Frontal cortex (tissue), 4 donors: ENCODE results near the gene SMIM23. TPM values are rescaled to one million over a fixed set of nuclear protein-coding genes. Genes with fewer than 3 reads are reported as not detected.
"Not testable (repeated sequence)": the region's sequence is repeated elsewhere in the genome, so short reads cannot be mapped to it uniquely, and the experiment has no call there.

ENCODE experiments used
- DNase-seq, 2 donors: peaks; one replicate each; pipeline ENCODE4 v3.0.0; 2012; ENCODE audit warnings: low spot score in 2 of 2
- FAIRE-seq: peaks from 2 replicates; lab custom pipeline; 2012; peaks lifted over from hg19 to GRCh38; lab: Jason Lieb, UNC
- total RNA-seq: library from RNA; depleted of rRNA; stranded (reverse); fragments of >200 nt; gene quantifications from one replicate; pipeline ENCODE4 v1.2.3, GENCODE V29; 2014
- donor health status: control.
- donor health status: control.
- donor health status: control.

Gene SMIM23
- total RNA-seq, 1 donor from 2014 or later = not detected

- no peak for DNase-seq
- no peak for FAIRE-seq
Measured at GRCh38 chr5:171770153-171770552, 15.5 kb upstream of the SMIM23 start.

GRCh38 chr5:171771856-171772255 is 13.8 kb upstream of the SMIM23 start:
- DNase-seq = no peak
- FAIRE-seq = no peak

GRCh38 chr5:171773106-171773505 is 12.5 kb upstream of the SMIM23 start:
- DNase-seq (no peak), FAIRE-seq (no peak)

GRCh38 chr5:171774418-171774817 is 11.2 kb upstream of the SMIM23 start:
- FAIRE-seq (no peak), DNase-seq (no peak)

GRCh38 chr5:171776213-171776612 is 9.4 kb upstream of the SMIM23 start:
- FAIRE-seq (no peak), DNase-seq (no peak)

- FAIRE-seq (no peak), DNase-seq (no peak)
Measured at GRCh38 chr5:171776770-171777759, 8.6 kb upstream of the SMIM23 start.

GRCh38 chr5:171781744-171782143 is 3.9 kb upstream of the SMIM23 start:
- not testable (repeated sequence) for DNase-seq, FAIRE-seq

- FAIRE-seq (no peak), DNase-seq (no peak)
Measured at GRCh38 chr5:171782332-171782966, 3.2 kb upstream of the SMIM23 start.

GRCh38 chr5:171783051-171783450 is 2.6 kb upstream of the SMIM23 start:
- DNase-seq (no peak), FAIRE-seq (no peak)

- no peak for FAIRE-seq
- DNase-seq = no peak
Measured at GRCh38 chr5:171789353-171789752, 3.7 kb downstream of the SMIM23 start.

GRCh38 chr5:171790408-171790807 is 4.8 kb downstream of the SMIM23 start:
- no peak for FAIRE-seq
- DNase-seq = no peak

- FAIRE-seq (no peak), DNase-seq (no peak)
Measured at GRCh38 chr5:171794470-171794960, 8.9 kb downstream of the SMIM23 start.

- no peak for DNase-seq
- FAIRE-seq = no peak
Measured at GRCh38 chr5:171795381-171795780, 9.8 kb downstream of the SMIM23 start.

- DNase-seq = no peak
Measured at GRCh38 chr5:171796436-171796835, 10.8 kb downstream of the SMIM23 start.

GRCh38 chr5:171797543-171797942 is 11.9 kb downstream of the SMIM23 start:
- DNase-seq = no peak

More at GRCh38 chr5:171796436-171796835, 10.8 kb downstream of the SMIM23 start:
- no peak for FAIRE-seq

GRCh38 chr5:171798418-171798817 is 12.8 kb downstream of the SMIM23 start:
- DNase-seq (no peak), FAIRE-seq (no peak)

More at GRCh38 chr5:171797543-171797942, 11.9 kb downstream of the SMIM23 start:
- FAIRE-seq = no peak

- no peak for FAIRE-seq
- DNase-seq = no peak
Measured at GRCh38 chr5:171801839-171802238, 16.2 kb downstream of the SMIM23 start.

- FAIRE-seq (no peak), DNase-seq (no peak)
Measured at GRCh38 chr5:171805746-171806145, 20.1 kb downstream of the SMIM23 start.

GRCh38 chr5:171806976-171807747 is 21.5 kb downstream of the SMIM23 start:
- DNase-seq (no peak), FAIRE-seq (no peak)

GRCh38 chr5:171808453-171808852 is 22.8 kb downstream of the SMIM23 start:
- no peak for DNase-seq
- no peak for FAIRE-seq
